CD4-positive, alpha-beta T cell treated with Interferon alpha-2 for 1 hour (primary cell): ENCODE results near the gene GPHA2.

ENCODE experiments used
- DNase-seq, 2 donors: peaks; one replicate each; pipeline ENCODE4 v3.0.0-alpha.2; 2020 to 2022

GPHA2 gene

DNA sequence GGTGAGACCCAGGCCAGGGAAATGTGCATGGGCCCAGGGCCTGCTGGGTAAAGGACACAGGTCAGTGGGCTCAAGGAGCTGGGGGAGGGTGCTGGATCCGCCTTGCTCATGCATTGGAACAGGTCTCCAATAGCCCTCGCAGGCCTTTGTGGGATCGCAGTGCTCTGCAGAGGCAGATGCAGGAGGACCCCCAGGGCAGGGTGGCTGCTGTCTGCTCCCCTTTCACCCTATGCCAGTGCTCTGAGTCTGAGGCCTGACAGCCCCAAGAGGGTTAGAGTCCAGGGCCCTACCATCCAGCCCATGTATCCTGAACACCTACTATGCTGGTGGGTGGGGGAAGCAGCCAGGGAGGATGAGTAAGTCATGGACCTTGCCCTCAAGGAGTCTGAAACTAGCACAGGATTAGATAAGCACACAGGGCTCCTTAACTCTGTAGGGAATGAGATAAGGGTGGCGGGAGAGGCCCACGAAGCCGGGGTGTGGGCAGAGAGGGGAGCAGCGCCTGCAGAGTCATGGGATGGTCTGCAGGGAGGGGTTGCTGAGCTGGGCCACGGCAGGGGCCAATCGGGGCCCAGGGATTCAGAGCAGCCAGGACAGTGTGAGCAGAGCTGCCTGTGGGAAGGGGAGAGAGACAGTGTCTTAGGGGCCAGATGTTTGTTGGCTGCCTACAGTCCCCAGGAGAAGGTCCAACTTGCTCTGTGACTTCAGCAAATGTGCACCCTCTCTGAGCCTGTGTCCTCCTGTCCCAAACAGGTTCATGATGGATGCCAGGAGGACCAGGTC is 46.8 kb downstream of the GPHA2 start:
- no peak for DNase-seq

DNA sequence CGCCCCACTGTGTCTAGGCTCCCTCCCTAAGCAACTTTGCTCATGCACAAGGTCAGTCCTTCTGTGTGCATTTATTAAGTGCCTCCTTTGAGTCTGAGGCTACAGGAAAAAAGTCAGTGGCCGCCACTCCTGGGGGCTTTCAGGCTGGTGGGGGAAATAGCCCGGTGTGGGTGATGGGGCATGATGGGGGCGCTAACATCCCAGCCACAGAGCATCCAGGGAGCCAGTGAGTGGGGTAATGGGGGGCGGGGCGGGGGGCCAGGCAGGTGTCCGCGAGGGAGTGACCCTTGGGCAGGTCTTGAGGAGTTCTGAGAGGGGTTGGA is 47.3 kb downstream of the GPHA2 start:
- no peak for DNase-seq

DNA sequence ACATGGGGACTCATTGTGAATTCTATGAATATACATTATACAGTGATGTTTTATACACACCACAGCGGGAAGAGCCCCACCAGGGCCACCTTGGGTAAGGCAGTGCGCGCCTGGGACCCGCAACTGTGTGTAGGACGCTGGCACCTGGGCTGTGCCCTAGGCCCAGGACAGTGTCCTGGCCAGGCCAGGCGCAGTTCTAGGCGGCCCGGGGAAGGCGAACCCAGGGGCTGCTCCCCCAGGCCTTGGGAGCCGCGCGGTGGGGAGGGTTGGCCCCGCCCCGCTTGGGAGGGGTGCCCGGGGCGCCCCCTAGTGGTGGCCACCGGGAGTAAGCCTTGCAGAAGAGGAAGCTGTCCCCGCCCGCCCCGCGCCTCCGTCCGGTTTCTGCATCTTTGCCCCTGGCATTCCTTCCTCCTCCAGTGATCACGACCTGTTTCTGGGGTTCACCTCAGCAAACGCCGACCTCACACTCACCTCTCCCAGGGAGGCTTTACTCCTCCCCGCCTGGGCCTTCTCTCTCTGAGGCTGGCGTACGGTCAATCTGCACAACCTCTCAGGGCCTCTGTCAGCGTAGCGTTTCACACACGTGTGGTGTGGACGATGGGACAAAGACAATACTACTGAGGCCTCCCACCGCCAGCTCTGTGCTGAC is 47.8 kb downstream of the GPHA2 start:
- DNase-seq: peak; percentile 81 to 87

DNA sequence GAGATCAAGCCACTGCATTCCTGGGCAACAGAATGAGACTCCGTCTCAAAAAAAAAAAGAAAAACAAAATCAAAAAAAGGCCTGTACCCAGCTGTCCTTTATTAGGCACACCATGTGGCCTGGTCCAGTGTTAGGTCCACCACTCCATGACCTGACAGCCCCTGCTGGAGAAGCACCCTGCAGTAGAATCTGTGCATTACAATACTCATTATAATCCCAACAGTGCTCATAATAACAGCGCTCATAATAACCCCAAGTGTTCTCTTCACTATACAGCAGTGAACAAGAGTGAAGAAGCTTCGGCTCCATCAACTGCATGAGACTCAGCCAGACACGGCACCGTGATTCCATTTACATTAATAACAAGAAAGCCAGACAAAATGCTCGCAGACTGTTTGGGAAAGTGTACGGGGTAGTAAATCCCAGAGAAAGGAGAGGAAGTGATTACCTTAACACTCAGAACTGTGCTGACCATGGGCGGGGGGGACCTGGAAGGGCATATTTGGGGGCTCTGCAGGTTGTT is 48.4 kb downstream of the GPHA2 start:
- no peak for DNase-seq

DNA sequence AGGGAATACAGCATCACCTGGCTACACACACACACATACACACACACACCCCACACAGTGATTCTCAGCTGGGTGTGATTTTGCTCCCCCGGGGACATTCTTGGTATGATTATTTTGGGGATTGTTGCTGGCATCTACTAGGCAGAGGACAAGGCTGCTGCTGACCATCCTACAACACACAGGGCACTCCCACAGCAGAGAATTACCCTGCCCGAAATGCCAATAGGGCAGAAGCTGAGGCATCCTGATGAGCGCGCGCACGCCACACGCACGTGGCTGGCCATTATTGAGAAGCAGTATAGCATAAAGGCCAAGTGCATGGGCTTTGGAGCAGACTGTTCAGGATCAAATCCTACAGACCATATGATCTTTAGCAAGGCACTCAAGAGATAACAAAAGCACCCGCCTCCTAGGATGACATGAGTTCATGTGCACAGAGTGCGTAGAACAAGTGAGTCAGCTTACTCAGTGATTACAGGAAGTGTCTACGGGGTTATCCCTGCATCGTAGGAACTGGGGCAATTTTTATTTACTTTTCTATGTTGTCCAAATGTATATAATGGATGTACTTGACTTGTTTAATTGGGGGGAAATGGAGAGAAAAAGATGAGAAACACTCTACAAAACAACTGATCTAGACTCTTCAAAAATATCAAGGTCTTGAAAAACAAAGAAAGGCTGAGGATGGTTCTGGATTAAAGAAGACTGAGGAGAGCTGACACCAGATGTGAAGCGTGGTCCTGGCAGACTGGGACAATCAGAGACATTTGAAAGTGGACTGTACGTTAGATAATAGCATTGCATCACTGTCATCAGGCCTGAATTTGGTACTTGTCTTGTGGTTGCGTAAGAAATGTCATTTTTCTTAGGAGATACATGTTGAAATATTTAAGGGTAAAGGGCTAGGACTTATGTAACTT is 50.1 kb downstream of the GPHA2 start:
- DNase-seq: peak; percentile 53 to 61
